HG03280 (cell line): ENCODE results near the gene PARP4.
"Not testable (repeated sequence)": the region's sequence is repeated elsewhere in the genome, so short reads cannot be mapped to it uniquely, and the experiment has no call there.

Experiments
- ATAC-seq: cut with Tn5 transposase; IDR thresholded peaks from one replicate; pipeline ENCODE4 v1.9.1; 2021; ENCODE audit warnings: mild to moderate bottlenecking, moderate library complexity; ENCODE audit not compliant: unreplicated experiment

PARP4 gene

DNA sequence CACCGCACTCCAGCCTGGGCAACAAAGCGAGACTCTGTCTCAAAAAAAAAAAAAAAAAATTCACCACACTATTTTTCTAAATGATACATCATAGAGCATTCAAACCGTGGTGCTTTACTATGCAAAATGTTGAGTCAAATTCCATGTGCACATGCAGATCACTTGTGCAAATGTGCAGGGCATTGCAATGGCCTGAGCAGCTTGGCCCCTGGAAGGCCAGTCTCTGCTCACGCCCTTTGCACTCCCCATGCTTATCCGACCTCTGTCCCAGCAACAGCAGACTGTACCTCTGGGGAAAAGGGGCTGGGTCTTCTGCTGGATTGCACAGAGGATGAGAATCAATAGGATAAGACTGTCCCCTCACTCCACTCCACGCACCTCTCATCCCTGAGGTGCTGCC lies 58.5 kb downstream of the PARP4 start:
- ATAC-seq, result no peak

DNA sequence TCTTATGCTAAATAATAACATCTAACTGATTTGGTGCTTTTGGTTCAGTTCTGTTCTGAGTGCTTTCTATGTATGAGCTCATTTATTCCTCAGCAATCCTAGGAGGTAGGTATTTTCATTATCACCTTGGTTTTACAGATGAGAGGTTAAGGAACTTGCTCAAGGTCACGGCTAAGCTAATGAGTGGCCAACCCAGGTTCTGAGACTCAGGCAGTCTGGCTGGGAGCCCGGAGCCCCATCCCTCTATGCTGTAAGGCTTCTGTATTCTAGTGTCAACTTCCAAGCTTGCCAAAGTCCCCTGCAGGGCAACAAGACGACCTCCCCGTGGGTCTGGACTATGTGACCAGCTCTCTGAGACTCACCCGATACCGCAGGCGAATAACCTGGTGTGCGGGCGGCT lies 60.5 kb downstream of the PARP4 start:
- ATAC-seq, result no peak

GRCh38 chr13:24450530-24450929 lies 62.0 kb downstream of the PARP4 start:
- ATAC-seq, result no peak

DNA sequence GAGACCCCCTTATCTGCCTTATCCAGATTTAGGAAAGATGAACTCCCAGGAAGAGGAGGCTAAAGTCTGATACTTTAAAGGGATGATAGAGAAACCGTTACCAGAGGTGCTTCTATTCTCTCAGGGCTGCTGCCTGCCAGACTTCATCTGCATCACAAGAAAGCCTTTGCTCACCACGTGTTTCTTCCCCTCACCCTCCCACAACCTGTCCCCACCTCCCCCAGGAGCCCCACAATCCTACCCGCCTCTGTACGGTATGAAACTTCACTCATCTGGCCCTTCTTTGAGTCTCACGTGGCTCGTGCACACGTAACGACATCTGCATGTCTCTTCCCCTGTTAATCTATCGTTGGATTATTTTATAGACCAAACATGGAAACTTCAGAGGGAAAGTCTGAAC lies 67.7 kb downstream of the PARP4 start:
- not testable (repeated sequence) for ATAC-seq

GRCh38 chr13:24443366-24443765 lies 69.2 kb downstream of the PARP4 start:
- ATAC-seq, result no peak

- ATAC-seq, result not testable (repeated sequence)
Measured at GRCh38 chr13:24426045-24426444, 86.5 kb downstream of the PARP4 start.

DNA sequence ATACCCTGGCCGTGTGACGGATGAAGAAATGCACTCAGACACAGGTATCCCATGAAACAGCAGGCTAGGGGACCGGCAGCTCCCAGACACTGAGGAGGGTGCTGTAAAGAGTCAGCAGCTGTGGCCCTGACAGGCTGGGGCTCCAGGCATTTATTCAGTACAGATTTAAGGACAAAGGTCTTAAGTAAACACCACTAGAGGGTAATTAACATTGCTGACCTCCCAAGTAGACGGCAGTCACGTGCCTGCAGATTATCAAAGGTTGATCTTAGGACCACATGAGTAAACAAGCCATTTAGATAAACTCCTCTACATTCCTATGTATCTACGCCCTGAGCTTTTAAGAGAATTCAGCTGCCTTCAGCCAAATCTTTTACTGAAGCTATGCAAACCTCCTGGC lies 92.9 kb downstream of the PARP4 start:
- ATAC-seq, result not testable (repeated sequence)

DNA sequence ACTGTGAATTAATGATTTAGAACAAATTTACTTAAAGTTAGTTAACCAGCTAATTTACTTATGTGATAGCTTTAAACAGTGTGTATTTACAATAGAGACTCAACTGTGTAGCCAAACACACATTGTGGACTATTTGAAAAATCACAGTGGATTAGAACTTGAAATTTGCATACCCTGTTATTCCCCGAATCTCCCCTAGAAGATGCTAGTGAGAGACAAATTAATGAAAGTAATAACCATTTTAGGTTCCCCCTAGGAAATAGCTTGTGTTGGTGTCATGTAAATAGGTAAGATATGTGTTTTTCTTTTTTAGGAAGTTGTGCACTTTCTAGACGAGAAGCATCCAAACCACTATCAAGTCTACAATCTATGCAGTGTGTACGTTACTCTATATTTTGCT lies 104.7 kb downstream of the PARP4 start:
- ATAC-seq, result no peak

- ATAC-seq, result no peak
Measured at GRCh38 chr13:24406524-24406923, 106.1 kb downstream of the PARP4 start.

- no peak for ATAC-seq
Measured at GRCh38 chr13:24396821-24397220, 115.8 kb downstream of the PARP4 start.

DNA sequence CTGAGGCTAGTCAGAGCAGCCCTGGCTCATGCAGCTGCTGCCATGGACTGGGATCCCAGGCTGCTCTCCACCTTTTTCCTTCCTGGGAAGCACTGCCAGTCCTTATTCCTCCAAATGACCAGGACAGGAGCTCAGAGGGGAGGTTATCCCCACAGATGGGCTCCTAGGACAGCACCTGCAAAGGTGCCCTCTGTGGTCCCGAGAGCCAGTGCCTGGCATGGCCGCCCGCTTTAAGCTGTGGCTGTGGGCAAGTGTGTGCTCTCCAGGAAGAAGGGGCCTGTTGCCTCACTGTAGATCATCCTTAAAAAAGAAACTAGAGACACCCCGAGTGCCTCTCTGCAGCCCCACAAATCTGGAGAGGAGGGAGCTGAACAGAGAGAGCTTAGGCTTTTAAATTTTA lies 119.6 kb downstream of the PARP4 start:
- ATAC-seq, result no peak

GRCh38 chr13:24391771-24392683 lies 120.6 kb downstream of the PARP4 start:
- not testable (repeated sequence) for ATAC-seq

DNA sequence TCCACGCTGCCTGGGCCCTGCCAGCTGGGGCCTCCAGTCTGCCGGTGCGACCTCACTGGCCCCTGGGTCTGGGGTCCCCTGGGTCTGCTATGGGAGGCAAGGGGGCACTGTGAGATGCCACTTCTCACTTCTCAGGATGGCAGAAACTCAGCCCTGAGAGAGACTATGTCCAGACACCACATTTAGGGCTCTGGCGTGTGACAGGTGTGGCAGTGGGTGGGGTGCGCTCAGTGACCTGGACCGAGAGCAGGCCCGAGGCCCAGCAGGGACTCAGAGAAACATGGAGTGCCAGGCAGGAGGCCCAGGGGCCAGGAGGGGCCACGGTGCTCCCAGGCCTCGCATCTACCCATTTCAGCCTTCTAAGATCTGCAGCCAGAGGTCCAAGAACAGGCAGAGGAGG lies 121.8 kb downstream of the PARP4 start:
- not testable (repeated sequence) for ATAC-seq

DNA sequence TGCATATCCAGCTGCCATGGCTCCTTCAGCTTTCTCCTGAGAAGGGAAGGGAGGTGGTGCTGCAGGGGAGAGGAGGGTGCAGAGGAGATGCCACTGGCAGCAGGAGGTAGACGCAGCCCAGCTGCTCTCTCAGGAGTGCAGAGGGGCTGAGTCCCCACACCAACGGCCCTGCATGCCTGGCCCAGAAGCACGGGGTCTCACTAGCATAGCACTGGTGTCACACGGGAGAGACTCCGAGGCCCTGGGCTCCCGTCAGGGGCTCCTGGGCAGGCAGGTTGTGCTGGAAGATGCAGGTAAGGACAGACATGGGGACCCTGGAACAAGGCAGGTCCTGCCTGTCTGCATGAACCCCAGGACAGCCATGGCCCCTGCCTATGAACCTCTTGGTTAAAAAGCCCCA lies 123.1 kb downstream of the PARP4 start:
- ATAC-seq, result no peak

DNA sequence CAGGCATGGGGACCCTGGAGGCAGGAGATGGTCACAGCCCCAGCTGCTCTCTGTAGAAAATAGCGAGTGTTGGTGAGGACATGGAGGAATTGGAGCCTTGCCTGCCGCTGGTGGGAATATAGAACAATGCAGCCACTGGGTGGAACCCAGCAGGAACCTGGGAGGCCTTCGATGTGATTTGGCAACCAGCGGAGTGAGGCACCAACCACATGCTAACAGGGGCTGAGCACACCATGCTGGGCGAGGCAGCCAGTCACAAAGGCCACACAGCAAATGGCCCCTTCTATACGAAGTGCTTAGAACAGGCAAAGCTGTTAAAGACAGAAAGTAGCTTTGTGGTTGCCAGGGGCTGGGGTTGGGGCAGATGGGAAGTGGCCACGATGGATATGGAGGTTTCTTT lies 123.8 kb downstream of the PARP4 start:
- not testable (repeated sequence) for ATAC-seq

DNA sequence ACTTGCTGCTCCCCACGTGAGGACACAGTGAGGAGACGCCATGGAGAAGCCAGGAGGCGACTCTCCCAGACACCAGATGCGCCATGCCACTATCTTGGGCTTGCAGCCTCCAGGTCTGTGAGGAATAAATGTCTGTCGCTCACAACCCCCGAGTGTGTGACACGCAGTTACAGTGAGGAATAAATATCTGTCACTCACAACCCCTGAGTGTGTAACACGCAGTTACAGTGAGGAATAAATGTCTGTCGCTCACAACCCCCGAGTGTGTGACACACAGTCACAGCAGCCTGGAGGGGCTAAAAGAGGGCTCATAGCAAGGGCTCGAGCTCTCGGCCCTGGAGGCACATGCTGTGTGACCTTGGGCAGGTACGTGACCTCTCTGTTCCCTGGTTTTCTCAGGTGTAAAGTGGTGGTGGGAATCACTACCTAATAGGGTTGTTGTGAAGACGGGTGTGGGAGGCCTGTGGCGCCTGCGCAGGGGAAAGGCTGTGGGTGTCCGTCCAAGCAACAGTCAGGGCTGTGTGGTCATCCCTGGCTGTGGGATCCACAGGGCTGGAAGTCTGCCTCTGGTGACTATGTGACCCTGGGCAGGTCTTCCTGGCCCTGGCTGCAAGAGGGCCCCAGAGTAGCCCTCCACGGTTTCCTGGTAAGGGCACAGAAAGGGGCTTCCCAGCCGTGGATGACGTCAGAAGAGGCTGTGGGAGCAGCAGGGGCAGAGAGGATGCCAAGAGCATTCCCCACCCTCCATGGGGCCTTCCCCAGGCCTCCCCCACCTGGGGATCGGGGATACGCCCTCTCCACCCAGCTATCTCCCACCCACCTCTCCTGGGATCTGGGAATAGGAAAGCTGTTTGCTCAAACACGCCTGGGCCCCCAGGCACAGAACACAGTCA lies 125.5 kb downstream of the PARP4 start:
- ATAC-seq, result no peak

- ATAC-seq, result no peak
Measured at GRCh38 chr13:24385902-24386301, 126.7 kb downstream of the PARP4 start.

DNA sequence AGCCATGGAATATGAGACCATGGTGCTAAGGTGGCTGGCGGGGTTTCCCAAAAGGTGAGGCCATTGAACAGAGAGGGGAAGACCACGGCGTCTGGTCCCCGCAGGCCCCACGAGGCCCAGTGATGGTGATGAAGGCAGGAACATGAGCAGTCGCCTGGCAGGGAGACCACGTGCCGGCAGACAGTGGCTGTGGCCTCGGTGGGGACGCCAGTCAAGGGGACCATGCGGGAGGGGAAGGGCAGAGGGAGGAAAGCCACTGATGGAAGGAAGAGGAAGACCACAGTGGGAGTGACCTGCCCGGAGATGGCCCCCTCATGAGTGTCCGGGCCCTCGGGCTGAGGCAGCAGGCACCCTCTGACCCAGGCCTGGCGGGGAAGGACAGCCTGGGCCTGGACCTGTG lies 127.6 kb downstream of the PARP4 start:
- ATAC-seq, result not testable (repeated sequence)

GRCh38 chr13:24384091-24384490 lies 128.5 kb downstream of the PARP4 start:
- not testable (repeated sequence) for ATAC-seq

GRCh38 chr13:24381541-24382265 lies 130.9 kb downstream of the PARP4 start:
- no peak for ATAC-seq

GRCh38 chr13:24380881-24381280 lies 131.7 kb downstream of the PARP4 start:
- not testable (repeated sequence) for ATAC-seq
